ENCODE measurements around the gene HHAT.

DNA sequence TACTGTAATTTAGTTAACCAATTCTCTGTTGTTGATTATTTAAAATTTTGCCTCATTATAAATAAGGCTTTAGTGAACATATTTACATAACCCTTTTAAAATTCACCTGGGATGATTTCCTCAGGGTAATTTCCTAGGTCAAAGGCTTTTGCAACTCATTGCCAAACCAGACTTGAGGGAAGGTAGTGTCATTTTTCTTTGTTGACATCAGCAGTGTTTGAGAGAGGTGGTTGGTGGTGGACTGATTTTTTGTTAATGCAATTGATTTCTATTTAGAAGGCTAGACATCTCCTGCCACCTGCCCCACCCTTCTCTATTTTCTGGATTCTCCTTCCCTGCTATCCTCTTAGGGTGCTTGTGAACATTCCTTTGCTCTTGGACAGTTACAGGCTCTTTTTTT, 116.8 kb downstream of the HHAT start:
- TF ChIP-seq, protein P1, sequence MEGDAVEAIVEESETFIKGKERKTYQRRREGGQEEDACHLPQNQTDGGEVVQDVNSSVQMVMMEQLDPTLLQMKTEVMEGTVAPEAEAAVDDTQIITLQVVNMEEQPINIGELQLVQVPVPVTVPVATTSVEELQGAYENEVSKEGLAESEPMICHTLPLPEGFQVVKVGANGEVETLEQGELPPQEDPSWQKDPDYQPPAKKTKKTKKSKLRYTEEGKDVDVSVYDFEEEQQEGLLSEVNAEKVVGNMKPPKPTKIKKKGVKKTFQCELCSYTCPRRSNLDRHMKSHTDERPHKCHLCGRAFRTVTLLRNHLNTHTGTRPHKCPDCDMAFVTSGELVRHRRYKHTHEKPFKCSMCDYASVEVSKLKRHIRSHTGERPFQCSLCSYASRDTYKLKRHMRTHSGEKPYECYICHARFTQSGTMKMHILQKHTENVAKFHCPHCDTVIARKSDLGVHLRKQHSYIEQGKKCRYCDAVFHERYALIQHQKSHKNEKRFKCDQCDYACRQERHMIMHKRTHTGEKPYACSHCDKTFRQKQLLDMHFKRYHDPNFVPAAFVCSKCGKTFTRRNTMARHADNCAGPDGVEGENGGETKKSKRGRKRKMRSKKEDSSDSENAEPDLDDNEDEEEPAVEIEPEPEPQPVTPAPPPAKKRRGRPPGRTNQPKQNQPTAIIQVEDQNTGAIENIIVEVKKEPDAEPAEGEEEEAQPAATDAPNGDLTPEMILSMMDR (CRISPR knock-in tag; IDR thresholded peaks at IDR 0.05), result no peak
- TF ChIP-seq, protein P2, sequence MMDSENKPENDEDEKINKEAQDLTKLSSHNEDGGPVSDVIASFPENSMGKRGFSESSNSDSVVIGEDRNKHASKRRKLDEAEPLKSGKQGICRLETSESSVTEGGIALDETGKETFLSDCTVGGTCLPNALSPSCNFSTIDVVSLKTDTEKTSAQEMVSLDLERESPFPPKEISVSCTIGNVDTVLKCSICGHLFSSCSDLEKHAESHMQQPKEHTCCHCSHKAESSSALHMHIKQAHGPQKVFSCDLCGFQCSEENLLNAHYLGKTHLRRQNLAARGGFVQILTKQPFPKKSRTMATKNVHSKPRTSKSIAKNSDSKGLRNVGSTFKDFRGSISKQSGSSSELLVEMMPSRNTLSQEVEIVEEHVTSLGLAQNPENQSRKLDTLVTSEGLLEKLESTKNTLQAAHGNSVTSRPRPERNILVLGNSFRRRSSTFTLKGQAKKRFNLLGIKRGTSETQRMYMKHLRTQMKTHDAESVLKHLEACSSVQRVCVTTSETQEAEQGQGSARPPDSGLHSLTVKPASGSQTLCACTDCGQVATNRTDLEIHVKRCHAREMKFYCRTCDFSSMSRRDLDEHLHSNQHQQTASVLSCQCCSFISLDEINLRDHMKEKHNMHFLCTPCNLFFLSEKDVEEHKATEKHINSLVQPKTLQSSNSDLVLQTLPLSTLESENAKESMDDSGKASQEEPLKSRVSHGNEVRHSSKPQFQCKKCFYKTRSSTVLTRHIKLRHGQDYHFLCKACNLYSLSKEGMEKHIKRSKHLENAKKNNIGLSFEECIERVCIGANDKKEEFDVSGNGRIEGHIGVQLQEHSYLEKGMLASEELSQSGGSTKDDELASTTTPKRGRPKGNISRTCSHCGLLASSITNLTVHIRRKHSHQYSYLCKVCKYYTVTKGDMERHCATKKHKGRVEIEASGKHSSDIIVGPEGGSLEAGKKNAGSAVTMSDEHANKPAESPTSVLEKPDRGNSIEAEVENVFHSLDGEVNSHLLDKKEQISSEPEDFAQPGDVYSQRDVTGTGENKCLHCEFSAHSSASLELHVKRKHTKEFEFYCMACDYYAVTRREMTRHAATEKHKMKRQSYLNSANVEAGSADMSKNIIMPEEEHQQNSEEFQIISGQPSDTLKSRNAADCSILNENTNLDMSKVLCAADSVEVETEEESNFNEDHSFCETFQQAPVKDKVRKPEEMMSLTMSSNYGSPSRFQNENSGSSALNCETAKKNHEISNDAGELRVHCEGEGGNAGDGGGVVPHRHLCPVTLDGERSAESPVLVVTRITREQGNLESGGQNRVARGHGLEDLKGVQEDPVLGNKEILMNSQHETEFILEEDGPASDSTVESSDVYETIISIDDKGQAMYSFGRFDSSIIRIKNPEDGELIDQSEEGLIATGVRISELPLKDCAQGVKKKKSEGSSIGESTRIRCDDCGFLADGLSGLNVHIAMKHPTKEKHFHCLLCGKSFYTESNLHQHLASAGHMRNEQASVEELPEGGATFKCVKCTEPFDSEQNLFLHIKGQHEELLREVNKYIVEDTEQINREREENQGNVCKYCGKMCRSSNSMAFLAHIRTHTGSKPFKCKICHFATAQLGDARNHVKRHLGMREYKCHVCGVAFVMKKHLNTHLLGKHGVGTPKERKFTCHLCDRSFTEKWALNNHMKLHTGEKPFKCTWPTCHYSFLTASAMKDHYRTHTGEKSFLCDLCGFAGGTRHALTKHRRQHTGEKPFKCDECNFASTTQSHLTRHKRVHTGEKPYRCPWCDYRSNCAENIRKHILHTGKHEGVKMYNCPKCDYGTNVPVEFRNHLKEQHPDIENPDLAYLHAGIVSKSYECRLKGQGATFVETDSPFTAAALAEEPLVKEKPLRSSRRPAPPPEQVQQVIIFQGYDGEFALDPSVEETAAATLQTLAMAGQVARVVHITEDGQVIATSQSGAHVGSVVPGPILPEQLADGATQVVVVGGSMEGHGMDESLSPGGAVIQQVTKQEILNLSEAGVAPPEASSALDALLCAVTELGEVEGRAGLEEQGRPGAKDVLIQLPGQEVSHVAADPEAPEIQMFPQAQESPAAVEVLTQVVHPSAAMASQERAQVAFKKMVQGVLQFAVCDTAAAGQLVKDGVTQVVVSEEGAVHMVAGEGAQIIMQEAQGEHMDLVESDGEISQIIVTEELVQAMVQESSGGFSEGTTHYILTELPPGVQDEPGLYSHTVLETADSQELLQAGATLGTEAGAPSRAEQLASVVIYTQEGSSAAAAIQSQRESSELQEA (CRISPR knock-in tag; IDR thresholded peaks at IDR 0.05; ENCODE audit: not compliant biosample characterization), result no peak
- no peak for TF ChIP-seq ZNF224 (CRISPR knock-in tag; IDR thresholded peaks at IDR 0.05)
- TF ChIP-seq NFIB (CRISPR knock-in tag; IDR thresholded peaks at IDR 0.05; ENCODE audit: borderline replicate concordance), result no peak
- TF ChIP-seq, protein P3, sequence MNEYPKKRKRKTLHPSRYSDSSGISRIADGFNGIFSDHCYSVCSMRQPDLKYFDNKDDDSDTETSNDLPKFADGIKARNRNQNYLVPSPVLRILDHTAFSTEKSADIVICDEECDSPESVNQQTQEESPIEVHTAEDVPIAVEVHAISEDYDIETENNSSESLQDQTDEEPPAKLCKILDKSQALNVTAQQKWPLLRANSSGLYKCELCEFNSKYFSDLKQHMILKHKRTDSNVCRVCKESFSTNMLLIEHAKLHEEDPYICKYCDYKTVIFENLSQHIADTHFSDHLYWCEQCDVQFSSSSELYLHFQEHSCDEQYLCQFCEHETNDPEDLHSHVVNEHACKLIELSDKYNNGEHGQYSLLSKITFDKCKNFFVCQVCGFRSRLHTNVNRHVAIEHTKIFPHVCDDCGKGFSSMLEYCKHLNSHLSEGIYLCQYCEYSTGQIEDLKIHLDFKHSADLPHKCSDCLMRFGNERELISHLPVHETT (CRISPR knock-in tag; conservative IDR thresholded peaks at IDR 0.05), result no peak
- TF ChIP-seq, protein P4, sequence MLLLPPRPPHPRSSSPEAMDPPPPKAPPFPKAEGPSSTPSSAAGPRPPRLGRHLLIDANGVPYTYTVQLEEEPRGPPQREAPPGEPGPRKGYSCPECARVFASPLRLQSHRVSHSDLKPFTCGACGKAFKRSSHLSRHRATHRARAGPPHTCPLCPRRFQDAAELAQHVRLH (CRISPR knock-in tag; IDR thresholded peaks at IDR 0.05; ENCODE audit: borderline replicate concordance, low read depth), result no peak
- TF ChIP-seq ZNF274 (CRISPR knock-in tag; IDR thresholded peaks at IDR 0.05), result no peak
- TF ChIP-seq HNRNPL (IDR thresholded peaks at IDR 0.05; ENCODE audit: low read depth, low read length), result no peak
- no peak for TF ChIP-seq CREM (IDR thresholded peaks at IDR 0.05)
- TF ChIP-seq CREM (CRISPR knock-in tag; IDR thresholded peaks at IDR 0.05), result no peak
- TF ChIP-seq TARDBP (CRISPR knock-in tag; IDR thresholded peaks at IDR 0.05), result no peak
